Measurements from ENCODE around the gene ARAP2.

ARAP2 gene

GRCh38 chr4:36152735-36153134 lies 91.6 kb downstream of the ARAP2 start:
- H3K27me3 ChIP-seq (ENCODE audit: insufficient read depth, low read depth, severe bottlenecking), result peaks cover 16% of the 10 kb centered on the region
- no peaks in the 10 kb centered on the region for H3K9me3 ChIP-seq (ENCODE audit: severe bottlenecking)
- no peak overlapping the region for H3K27ac ChIP-seq
- no peak for DNase-seq
- no peak overlapping the region for H3K4me3 ChIP-seq (ENCODE audit: low read depth, low read length)
- TF ChIP-seq CTCF (IDR thresholded peaks at IDR 0.05; ENCODE audit: low read depth, low read length), result no peak
- H3K36me3 ChIP-seq, result no peaks in the 10 kb centered on the region

GRCh38 chr4:36142504-36142903 lies 101.8 kb downstream of the ARAP2 start:
- Histone ChIP-seq H3K36me3 (no peaks in the 10 kb centered on the region), H3K4me3 (ENCODE audit: low read depth, low read length) (no peak overlapping the region), H3K27me3 (ENCODE audit: insufficient read depth, low read depth, severe bottlenecking) (peaks cover 25% of the 10 kb centered on the region), H3K27ac (no peak overlapping the region), H3K9me3 (ENCODE audit: severe bottlenecking) (no peaks in the 10 kb centered on the region)
- TF ChIP-seq CTCF (IDR thresholded peaks at IDR 0.05; ENCODE audit: low read depth, low read length), result no peak
- DNase-seq, result no peak

GRCh38 chr4:36141186-36141585 lies 103.1 kb downstream of the ARAP2 start:
- no peak for TF ChIP-seq CTCF (IDR thresholded peaks at IDR 0.05; ENCODE audit: low read depth, low read length)
- no peak overlapping the region for H3K4me3 ChIP-seq (ENCODE audit: low read depth, low read length)
- no peak overlapping the region for H3K27ac ChIP-seq
- H3K36me3 ChIP-seq, result no peaks in the 10 kb centered on the region
- no peak for DNase-seq
- peaks cover 33% of the 10 kb centered on the region for H3K27me3 ChIP-seq (ENCODE audit: insufficient read depth, low read depth, severe bottlenecking)
- H3K9me3 ChIP-seq (ENCODE audit: severe bottlenecking), result no peaks in the 10 kb centered on the region

- no peaks in the 10 kb centered on the region for H3K36me3 ChIP-seq
- H3K27me3 ChIP-seq (ENCODE audit: insufficient read depth, low read depth, severe bottlenecking), result peaks cover 30% of the 10 kb centered on the region
- no peak overlapping the region for H3K4me3 ChIP-seq (ENCODE audit: low read depth, low read length)
- no peak for DNase-seq
- no peak for TF ChIP-seq CTCF (IDR thresholded peaks at IDR 0.05; ENCODE audit: low read depth, low read length)
- no peak overlapping the region for H3K27ac ChIP-seq
- H3K9me3 ChIP-seq (ENCODE audit: severe bottlenecking), result no peaks in the 10 kb centered on the region
These were observed 103.9 kb downstream of the ARAP2 start for GRCh38 chr4:36140421-36140820.

- Histone ChIP-seq H3K36me3 (no peaks in the 10 kb centered on the region), H3K27me3 (ENCODE audit: insufficient read depth, low read depth, severe bottlenecking) (peaks cover 31% of the 10 kb centered on the region), H3K27ac (no peak overlapping the region), H3K9me3 (ENCODE audit: severe bottlenecking) (no peaks in the 10 kb centered on the region), H3K4me3 (ENCODE audit: low read depth, low read length) (no peak overlapping the region)
- DNase-seq, result no peak
- TF ChIP-seq CTCF (IDR thresholded peaks at IDR 0.05; ENCODE audit: low read depth, low read length), result no peak
These were observed 106.1 kb downstream of the ARAP2 start for GRCh38 chr4:36138220-36138619.

- no peak for TF ChIP-seq CTCF (IDR thresholded peaks at IDR 0.05; ENCODE audit: low read depth, low read length)
- Histone ChIP-seq H3K27me3 (ENCODE audit: insufficient read depth, low read depth, severe bottlenecking) (peaks cover 30% of the 10 kb centered on the region), H3K9me3 (ENCODE audit: severe bottlenecking) (no peaks in the 10 kb centered on the region), H3K4me3 (ENCODE audit: low read depth, low read length) (no peak overlapping the region), H3K27ac (no peak overlapping the region), H3K36me3 (no peaks in the 10 kb centered on the region)
- DNase-seq, result no peak
These were observed 107.0 kb downstream of the ARAP2 start for GRCh38 chr4:36137336-36137735.

Data from WERI-Rb-1 (cell line).